Measurements from ENCODE around the gene VPS37C.

- no peak for TF ChIP-seq EZH2 (optimal IDR thresholded peaks at IDR 0.05; ENCODE audit: low read depth, low read length)
- TF ChIP-seq CTCF (IDR thresholded peaks at IDR 0.05; ENCODE audit: low read length): no peak
Observed at GRCh38 chr11:61119571-61119970, 41.7 kb downstream of the VPS37C start.
